ENCODE results near the gene EML6. TPM values are rescaled to one million over a fixed set of nuclear protein-coding genes. Genes with fewer than 3 reads are reported as not detected.

EML6 gene
- polyA plus RNA-seq, 6 donors from 2014 or later: 0.04 to 0.56 (median 0.18) TPM; not detected in 1

DNA sequence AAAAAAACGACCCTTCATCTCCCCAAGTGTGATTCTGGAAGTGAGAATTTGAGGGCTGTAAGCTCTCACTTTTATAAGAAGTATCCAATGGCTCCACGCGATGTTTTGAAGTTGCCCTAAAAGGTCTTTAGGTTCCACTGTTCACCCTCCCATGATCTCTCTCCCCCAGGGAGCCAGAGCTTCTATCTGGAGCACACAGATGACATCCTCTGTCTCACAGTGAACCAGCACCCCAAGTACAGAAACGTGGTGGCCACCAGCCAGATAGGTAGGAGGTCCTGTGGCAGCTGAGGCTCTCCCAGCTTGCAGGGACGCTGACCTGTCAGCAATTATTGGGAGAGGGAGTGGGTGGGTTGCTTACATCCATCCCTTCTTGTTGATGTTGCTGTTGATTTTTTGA, 229.0 kb downstream of the EML6 start:
- H3K36me3 Mint-ChIP-seq: no peaks in the 10 kb centered on the region
- no peak for DNase-seq
- peaks cover 0 to 5% (median 0%) of the 10 kb centered on the region in 3 donors for H3K27me3 Mint-ChIP-seq
- no peaks in the 10 kb centered on the region for H3K4me1 Mint-ChIP-seq
- ATAC-seq (ENCODE audit: low read depth in 2 of 2): no peak
- peaks cover 0 to 2% (median 0%) of the 10 kb centered on the region in 7 donors for H3K9me3 Mint-ChIP-seq
- H3K4me3 Mint-ChIP-seq: no peak overlapping the region
- H3K27ac Mint-ChIP-seq: no peak overlapping the region

DNA sequence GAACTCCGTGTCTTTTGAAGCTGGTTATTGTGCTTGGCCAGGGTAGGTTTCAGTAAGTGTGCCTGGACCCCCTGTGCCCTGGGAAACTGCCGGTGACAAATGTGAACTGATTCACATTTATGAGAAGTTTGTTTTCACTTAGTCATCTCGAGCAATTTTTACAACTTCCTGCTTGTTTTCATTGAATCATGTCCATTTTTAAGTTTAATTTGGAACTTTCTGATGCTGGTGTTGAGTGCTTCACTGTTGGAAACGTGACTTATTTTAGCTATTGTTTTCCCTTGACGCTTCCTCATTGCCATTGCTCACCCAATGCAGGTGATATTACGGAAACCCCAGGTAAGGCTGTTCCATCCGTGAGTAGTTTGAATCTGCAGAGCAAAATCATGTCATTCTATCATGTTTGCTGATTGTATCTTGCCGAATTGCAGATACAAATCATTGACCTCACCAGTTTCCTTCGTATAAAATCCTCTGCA, 229.6 kb downstream of the EML6 start:
- peaks cover 0 to 2% (median 0%) of the 10 kb centered on the region in 7 donors for H3K9me3 Mint-ChIP-seq

DNA sequence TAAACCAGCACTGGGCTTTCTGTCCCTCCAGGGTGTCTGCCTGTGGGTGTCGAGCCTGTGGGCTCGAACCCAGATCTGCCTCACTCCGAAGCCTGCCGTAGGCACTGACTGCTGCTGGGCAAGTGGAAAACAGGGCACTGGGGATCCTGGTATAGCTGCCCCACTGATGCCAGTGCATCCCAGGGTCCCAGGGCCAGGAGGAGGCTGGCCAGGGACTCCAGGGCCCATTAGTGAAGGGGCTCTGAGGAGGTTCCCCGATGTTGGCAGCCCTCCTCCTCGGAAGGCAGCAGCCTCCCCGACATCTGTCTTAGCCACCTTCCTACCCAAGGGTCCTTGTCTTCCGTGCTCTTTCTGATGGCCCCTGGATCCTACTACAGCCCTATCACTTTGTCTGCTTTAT, 230.7 kb downstream of the EML6 start:
- ATAC-seq (ENCODE audit: low read depth in 2 of 2) (no peak), DNase-seq (no peak)
- Mint-ChIP-seq H3K4me1 (peaks cover 0 to 8% (median 6%) of the 10 kb centered on the region in 3 donors), H3K27ac (no peak overlapping the region), H3K36me3 (no peaks in the 10 kb centered on the region), H3K9me3 (peaks cover 0 to 2% (median 0%) of the 10 kb centered on the region in 7 donors), H3K4me3 (no peak overlapping the region), H3K27me3 (peaks cover 0 to under 1% (median 0%) of the 10 kb centered on the region in 3 donors)

More for the DNA sequence above, 229.6 kb downstream of the EML6 start:
- DNase-seq (no peak), ATAC-seq (ENCODE audit: low read depth in 2 of 2) (no peak)
- H3K27ac Mint-ChIP-seq: no peak overlapping the region
- no peak overlapping the region for H3K4me3 Mint-ChIP-seq
- peaks cover 0 to 5% (median 0%) of the 10 kb centered on the region in 3 donors for H3K27me3 Mint-ChIP-seq
- H3K36me3 Mint-ChIP-seq: no peaks in the 10 kb centered on the region
- H3K4me1 Mint-ChIP-seq: no peaks in the 10 kb centered on the region

DNA sequence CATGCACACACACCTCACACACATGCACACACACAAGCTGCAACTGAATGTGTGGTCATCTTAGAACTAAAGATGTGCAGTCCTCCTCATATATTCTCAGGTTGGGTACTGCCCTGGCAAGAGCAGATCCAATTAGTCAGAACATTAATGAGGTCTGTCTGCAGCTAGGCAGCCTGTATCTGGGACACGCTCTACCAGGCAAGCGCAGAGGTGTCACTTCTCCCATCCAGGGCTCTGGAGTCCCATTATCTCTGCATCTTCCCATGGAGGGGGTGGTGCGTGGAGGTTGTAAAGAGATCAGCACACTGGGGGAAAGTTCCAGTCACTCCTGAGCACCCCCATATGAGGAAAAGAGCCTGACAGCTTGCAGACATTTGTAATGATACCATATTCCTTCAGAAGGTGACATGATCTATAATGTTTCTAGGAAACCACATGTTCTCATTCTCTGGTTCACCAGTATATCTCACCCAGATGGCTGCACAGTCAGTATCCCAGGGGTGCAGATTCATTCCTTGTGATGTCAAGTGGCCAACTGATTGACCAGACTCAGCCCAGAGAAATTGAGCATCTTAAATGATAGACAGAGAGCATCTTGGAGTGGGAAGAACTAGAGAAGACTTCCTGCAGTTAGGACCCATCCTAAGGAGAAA, 231.4 kb downstream of the EML6 start:
- Mint-ChIP-seq H3K36me3 (no peaks in the 10 kb centered on the region), H3K4me3 (peak overlapping the region in 1 of 8 donors; percentile 5), H3K9me3 (peaks cover 0 to under 1% (median 0%) of the 10 kb centered on the region in 7 donors), H3K27me3 (no peaks in the 10 kb centered on the region), H3K4me1 (peaks cover 0 to 8% (median 7%) of the 10 kb centered on the region in 3 donors), H3K27ac (no peak overlapping the region)
- DNase-seq: no peak
- peak in 1 of 2 donors; percentile 28 for ATAC-seq (ENCODE audit: low read depth in 2 of 2)

DNA sequence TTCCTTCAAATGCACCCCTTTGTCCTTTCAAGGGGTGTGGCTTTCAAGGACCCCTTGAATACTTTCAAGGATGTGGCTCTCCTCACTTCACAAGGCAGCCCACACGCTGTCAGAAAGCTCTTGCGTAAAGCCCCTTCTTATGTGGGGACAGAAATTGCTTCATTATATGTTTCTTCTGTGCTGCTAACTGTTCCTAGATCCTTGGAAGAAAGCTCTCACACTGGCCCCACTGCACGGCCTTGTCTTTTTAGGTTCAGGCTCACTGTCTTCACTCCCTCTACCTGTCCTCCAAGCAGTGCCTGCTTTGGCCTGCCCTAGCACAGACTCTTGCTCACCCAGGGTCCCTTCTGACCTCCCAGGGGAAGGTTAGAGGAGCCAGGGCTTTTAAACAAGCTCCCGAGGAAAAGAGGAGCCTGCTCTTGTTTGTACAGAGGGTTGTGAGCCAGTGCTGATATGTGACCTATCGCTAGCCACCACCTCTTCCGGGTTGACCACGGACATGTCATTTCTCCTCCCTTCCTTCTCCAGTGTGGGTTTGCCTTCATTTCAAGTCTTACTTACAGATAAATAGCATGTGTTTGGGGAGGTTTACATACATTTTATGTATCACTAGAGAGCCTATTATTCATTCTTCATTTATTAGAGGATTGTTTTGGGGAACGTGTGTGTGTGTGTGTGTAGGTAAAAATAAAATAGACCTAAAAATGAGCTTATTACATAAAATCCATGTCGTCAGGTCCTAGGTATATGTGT, 232.1 kb downstream of the EML6 start:
- DNase-seq (no peak), ATAC-seq (ENCODE audit: low read depth in 2 of 2) (no peak)
- Mint-ChIP-seq H3K36me3 (no peaks in the 10 kb centered on the region), H3K4me3 (no peak overlapping the region), H3K4me1 (peaks cover 0 to 8% (median 7%) of the 10 kb centered on the region in 3 donors), H3K27ac (peak overlapping the region in 1 of 6 donors; percentile 55), H3K9me3 (no peaks in the 10 kb centered on the region), H3K27me3 (no peaks in the 10 kb centered on the region)

DNA sequence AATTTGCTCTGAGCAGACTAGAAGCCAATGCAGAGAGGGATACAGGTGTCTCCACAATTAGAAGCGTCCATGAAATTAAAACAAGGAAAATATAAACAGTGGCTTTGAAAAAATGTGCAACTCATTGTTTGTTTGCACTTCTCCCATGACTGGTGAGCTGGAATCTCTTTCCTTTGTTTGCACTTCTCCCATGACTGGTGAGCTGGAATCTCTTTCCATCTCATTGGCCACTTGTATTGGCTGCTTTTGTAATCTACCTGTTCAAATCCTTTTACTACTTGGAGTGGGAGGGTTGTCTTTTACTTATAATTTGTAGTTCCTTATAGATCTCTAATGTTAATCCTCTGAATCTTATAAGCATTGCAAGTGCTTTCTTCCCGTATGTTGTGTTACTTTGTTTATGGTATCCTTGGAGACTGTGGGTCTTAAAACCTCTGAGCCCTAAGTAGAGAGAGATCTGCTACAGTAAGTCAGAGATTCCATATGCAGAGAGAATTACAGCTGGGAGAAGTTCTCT, 232.7 kb downstream of the EML6 start:
- Mint-ChIP-seq H3K36me3 (peaks cover 0 to 5% of the 10 kb centered on the region in 2 donors), H3K27me3 (no peaks in the 10 kb centered on the region), H3K27ac (peak overlapping the region in 1 of 6 donors; percentile 55), H3K4me1 (peaks cover 0 to 8% (median 7%) of the 10 kb centered on the region in 3 donors), H3K9me3 (no peaks in the 10 kb centered on the region), H3K4me3 (no peak overlapping the region)
- no peak for DNase-seq
- ATAC-seq (ENCODE audit: low read depth in 2 of 2): no peak

DNA sequence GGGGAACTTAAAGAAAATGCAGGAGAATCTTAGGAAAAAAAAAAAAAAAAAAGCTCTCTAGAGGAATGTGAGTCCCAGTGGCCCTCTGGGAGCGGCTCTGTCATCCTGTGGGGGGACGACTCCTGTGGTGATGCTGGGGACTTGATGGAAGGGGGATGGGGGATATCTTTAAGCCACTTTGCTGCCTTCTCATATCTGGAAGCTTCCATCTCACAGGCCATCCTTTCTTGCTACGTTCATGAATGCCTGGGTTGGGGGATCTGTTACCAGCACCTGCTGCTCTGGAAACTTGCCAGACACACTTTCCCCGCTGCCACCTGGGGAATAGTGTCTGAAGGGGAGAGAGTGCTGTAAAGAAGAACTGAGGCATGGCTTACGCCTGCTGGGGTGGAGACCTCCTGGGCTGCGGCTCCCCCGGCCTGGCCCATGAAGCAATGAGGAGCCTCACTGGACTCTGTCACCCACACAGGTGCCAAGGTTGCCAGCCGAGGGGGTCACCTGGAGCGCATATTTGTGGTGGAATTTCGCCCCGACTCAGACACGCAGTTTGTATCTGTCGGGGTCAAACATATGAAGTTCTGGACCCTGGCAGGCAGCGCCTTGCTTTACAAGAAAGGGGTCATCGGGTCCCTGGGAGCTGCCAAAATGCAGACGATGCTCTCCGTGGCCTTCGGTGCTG, 234.0 kb downstream of the EML6 start:
- Mint-ChIP-seq H3K4me3 (no peak overlapping the region), H3K27ac (peak overlapping the region in 1 of 6 donors; percentile 76), H3K36me3 (peaks cover 0 to 5% of the 10 kb centered on the region in 2 donors)

DNA sequence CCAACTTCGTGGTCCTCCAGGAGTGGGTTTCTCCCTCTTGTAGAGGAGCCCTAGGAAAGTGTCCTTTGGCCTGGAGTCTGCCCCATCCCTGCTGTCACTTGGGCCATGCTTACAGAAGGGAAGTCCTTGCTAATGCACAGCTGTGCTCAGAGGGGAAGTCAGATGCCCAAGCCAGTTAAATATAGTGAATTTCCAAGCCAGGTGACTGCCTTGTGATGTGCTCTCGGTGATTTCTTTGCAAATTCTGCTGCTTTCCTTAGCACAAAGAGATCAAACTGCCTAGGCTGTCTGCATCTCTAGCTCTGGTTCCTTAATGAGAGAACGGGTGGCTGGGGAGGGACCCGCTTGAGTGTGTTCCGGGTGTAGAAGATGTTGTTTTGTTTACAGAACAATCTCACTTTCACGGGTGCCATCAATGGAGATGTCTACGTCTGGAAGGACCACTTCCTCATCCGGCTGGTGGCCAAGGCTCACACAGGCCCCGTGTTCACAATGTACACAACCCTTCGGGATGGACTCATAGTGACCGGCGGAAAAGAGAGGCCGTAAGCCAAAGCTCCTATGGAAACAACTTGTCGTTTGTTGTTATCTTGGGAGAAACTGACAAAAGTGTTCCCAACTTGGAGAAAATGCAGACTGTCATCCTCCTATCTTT, 235.4 kb downstream of the EML6 start:
- H3K4me3 Mint-ChIP-seq: no peak overlapping the region
- DNase-seq (no peak), ATAC-seq (ENCODE audit: low read depth in 2 of 2) (no peak)
- H3K27me3 Mint-ChIP-seq: no peaks in the 10 kb centered on the region
- H3K36me3 Mint-ChIP-seq: peaks cover 0 to 5% of the 10 kb centered on the region in 2 donors
- peaks cover 0 to 8% (median 7%) of the 10 kb centered on the region in 3 donors for H3K4me1 Mint-ChIP-seq
- H3K9me3 Mint-ChIP-seq: no peaks in the 10 kb centered on the region
- H3K27ac Mint-ChIP-seq: peak overlapping the region in 2 of 6 donors; percentile 41 to 73

More for the DNA sequence above, 234.0 kb downstream of the EML6 start:
- no peaks in the 10 kb centered on the region for H3K27me3 Mint-ChIP-seq
- ATAC-seq (ENCODE audit: low read depth in 2 of 2) (no peak), DNase-seq (no peak)
- no peaks in the 10 kb centered on the region for H3K9me3 Mint-ChIP-seq
- peaks cover 0 to 8% (median 7%) of the 10 kb centered on the region in 3 donors for H3K4me1 Mint-ChIP-seq

DNA sequence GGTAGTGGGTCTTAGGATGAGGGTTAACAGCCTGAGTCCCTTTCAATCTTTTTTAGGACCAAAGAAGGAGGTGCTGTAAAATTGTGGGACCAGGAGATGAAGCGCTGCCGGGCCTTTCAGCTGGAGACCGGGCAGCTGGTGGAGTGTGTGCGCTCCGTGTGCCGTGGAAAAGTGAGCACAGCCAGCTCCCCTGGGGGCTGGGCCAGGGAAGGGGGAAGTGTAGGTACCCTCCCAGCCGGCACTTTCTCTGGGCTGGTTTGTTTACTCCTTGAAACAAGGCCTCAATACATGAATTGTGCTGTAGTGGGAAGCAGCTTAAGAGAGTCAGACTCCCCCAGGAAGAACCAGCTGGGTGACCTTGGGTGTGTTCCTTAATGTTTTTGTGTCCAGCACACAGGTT, 236.7 kb downstream of the EML6 start:
- Mint-ChIP-seq H3K27me3 (no peaks in the 10 kb centered on the region), H3K27ac (peak overlapping the region in 1 of 6 donors; percentile 53), H3K36me3 (peaks cover 0 to 5% of the 10 kb centered on the region in 2 donors), H3K4me1 (peaks cover 0 to 18% (median 13%) of the 10 kb centered on the region in 3 donors), H3K9me3 (peaks cover 0 to 2% (median 0%) of the 10 kb centered on the region in 7 donors), H3K4me3 (peak overlapping the region in 1 of 8 donors; percentile 14)
- DNase-seq: no peak
- ATAC-seq (ENCODE audit: low read depth in 2 of 2): no peak

DNA sequence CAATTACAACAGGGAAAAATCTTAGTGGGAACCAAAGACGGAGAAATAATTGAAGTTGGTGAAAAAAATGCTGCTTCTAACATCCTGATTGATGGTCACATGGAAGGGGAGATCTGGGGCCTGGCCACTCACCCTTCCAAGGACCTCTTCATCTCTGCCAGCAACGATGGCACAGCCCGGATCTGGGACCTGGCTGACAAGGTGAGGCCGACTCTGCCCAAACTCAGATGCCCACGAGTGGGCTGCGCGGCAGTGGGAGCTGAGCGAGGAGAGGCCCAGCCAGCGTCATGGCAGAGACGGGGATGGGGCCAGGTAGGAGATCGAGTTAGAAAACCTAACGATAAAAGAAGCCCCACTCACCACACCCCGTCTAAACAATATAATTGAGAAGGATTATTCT, 239.0 kb downstream of the EML6 start:
- peaks cover 8 to 14% of the 10 kb centered on the region in 2 donors for H3K36me3 Mint-ChIP-seq
- H3K27ac Mint-ChIP-seq: no peak overlapping the region

DNA sequence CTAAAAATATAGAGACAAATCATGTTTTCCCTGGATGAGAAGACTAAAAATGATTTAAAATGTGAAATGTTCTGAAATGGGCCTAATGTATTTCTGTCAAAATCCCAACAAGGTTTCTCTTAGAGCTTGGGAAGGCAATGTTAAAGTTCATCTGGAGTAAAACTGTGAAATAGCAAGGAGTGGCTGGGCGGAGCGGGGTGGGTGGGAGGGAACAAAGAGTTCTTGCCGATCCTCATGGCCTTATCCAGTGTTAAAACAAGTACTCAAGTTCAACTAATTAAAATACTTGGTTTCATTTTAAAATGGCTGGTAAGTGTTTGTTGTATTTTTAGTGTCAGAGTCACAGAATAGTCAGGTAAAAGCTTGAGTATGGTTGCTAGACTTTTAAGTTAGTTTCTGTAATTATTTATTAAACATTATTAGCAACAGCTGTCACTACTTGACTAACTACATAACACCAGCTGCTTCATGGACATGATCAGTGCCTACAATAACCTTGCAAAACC, 239.5 kb downstream of the EML6 start:
- Mint-ChIP-seq H3K27ac (peak overlapping the region in 1 of 6 donors; percentile 37), H3K4me1 (peaks cover 8 to 39% (median 26%) of the 10 kb centered on the region in 3 donors), H3K4me3 (no peak overlapping the region), H3K27me3 (no peaks in the 10 kb centered on the region), H3K9me3 (peaks cover 0 to 5% (median 2%) of the 10 kb centered on the region in 7 donors), H3K36me3 (peaks cover 8 to 18% of the 10 kb centered on the region in 2 donors)
- DNase-seq (no peak), ATAC-seq (ENCODE audit: low read depth in 2 of 2) (no peak)

More for the DNA sequence above, 239.0 kb downstream of the EML6 start:
- peaks cover 7 to 38% (median 26%) of the 10 kb centered on the region in 3 donors for H3K4me1 Mint-ChIP-seq
- no peaks in the 10 kb centered on the region for H3K27me3 Mint-ChIP-seq
- no peak overlapping the region for H3K4me3 Mint-ChIP-seq
- H3K9me3 Mint-ChIP-seq: peaks cover 0 to 5% (median 2%) of the 10 kb centered on the region in 7 donors
- no peak for ATAC-seq (ENCODE audit: low read depth in 2 of 2)
- no peak for DNase-seq

DNA sequence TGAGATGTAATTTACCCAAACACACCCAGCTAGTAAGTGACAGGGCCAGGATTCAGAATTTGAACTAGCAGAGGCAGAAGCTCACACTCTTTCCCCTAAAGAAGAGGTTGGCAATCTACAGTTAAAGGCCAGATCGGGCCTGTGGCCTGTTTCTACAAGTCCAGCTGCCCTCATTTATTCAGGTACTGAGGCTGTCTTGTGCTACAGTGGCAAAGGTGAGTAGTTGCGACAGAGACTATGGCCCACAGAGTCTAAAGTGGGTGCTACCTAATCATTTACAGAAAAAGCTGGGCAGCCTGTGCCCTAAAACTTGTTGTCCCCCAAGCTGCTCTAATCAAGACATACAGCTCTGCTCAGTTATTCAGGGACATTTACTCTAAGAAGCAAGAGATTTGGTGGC, 240.0 kb downstream of the EML6 start:
- ATAC-seq (ENCODE audit: low read depth in 2 of 2) (no peak), DNase-seq (no peak)
- Mint-ChIP-seq H3K27me3 (no peaks in the 10 kb centered on the region), H3K9me3 (peaks cover 0 to 5% (median 2%) of the 10 kb centered on the region in 7 donors), H3K27ac (peak overlapping the region in 1 of 6 donors; percentile 62), H3K36me3 (peaks cover 8 to 23% of the 10 kb centered on the region in 2 donors), H3K4me3 (no peak overlapping the region), H3K4me1 (peaks cover 8 to 39% (median 25%) of the 10 kb centered on the region in 3 donors)
